DND-41 (cell line): ENCODE measurements around the gene RPS15.

Experiments
- EZH2 ChIP-seq: IDR thresholded peaks from 3 replicates; pipeline ENCODE4 v1.6.1; 2012; ENCODE audit warnings: borderline replicate concordance, low read depth, mild to moderate bottlenecking, moderate library complexity, low read length, inconsistent platforms; ENCODE audit not compliant: severe bottlenecking
- TF ChIP-seq, protein P1 (sequence below): IDR thresholded peaks from 2 replicates; pipeline ENCODE4 v1.5.1; 2012; ENCODE audit warnings: borderline replicate concordance, low read length, moderate library complexity, mild to moderate bottlenecking; ENCODE audit not compliant: poor library complexity, severe bottlenecking; ENCODE audit errors: extremely low read depth

DNA sequence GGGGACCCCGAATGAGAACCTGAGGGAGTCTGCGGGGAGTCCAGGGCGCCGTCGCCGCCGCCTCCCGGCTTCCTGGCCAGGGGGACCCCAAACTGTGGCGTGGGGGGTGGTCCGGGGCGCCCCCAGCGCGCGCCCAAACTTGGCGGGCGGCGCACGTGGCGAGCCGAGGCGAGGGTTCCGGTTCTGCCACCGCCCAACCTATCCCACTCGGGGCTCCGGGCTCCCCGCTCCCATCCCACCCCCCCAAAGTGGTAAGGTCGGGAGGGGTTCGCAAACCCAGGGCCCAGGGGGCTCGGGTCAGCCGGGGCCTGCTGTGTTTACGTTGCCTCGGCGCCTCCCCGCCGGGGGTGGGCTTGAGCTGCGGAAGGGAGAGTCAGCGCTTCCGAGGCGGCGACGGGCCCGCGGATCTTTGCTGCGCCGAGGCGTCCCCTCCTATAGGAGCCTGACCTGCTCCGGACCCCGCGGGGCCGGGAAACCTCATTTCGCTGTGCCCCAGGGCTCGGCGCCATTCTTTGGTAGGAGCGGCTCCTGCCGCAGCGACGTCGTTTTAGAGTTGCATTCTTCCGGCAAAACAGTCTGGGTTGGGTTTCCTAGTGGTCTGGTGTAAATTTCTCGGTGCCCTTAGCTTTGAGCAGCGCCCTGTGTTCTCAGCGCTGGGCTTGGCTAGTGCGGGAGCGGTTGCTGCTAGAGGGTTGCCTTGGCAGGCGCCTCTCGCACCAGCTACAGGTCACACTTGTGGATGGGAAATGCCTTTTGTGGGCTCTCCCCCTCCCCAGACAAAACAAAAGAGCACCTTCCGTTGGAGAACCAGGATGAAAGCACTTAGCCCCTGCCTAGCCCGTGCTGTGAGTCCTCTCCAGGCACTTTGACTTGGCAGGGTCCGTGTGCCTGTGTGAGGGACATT lies 29.6 kb upstream of the RPS15 start:
- TF ChIP-seq, protein P1, sequence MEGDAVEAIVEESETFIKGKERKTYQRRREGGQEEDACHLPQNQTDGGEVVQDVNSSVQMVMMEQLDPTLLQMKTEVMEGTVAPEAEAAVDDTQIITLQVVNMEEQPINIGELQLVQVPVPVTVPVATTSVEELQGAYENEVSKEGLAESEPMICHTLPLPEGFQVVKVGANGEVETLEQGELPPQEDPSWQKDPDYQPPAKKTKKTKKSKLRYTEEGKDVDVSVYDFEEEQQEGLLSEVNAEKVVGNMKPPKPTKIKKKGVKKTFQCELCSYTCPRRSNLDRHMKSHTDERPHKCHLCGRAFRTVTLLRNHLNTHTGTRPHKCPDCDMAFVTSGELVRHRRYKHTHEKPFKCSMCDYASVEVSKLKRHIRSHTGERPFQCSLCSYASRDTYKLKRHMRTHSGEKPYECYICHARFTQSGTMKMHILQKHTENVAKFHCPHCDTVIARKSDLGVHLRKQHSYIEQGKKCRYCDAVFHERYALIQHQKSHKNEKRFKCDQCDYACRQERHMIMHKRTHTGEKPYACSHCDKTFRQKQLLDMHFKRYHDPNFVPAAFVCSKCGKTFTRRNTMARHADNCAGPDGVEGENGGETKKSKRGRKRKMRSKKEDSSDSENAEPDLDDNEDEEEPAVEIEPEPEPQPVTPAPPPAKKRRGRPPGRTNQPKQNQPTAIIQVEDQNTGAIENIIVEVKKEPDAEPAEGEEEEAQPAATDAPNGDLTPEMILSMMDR = no peak
- no peak for TF ChIP-seq EZH2
